Measurements from ENCODE around the gene MTR.
A peak's percentile ranks its signal among the peaks of the same experiment; 100 is the strongest.

The MTR gene

DNA sequence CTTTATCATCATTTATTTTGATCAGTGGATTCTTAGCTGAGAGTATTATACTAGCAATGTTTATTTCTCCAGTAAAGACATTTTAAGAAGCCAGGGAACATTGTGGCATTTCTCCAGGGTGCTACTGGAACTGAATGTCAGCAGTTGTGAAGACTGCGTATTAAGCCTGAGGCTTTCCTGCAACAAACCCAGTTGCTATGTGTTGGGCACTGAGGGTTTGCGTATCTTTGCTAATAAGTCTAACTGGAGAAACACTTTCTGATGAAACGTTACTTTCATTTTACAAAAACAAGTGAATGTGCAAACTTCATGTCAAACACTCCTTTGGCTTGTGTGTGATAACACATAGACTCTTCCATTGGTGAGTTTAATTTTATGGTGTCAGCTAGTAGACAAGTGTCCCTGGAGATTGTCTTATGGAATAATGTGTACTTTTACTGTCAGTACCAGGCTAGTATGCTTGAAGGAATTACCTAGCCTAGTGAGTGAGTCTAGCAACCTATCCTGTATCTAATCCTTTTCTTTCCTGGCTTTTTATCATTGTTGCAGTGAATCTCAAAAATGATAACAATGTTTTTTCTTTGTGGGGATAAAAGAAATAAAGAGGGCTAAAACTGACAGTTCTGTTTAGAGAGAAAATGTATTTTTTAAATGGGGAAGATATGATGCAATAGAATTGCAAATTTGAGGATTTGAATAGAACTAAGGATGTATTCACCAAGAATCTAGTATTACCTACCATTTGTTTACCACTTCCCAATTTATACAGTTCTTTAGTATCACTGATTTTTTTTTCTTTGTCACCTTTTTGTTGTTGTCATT is 70.1 kb downstream of the MTR start:
- DNase-seq (ENCODE audit: low read depth), result no peak

DNA sequence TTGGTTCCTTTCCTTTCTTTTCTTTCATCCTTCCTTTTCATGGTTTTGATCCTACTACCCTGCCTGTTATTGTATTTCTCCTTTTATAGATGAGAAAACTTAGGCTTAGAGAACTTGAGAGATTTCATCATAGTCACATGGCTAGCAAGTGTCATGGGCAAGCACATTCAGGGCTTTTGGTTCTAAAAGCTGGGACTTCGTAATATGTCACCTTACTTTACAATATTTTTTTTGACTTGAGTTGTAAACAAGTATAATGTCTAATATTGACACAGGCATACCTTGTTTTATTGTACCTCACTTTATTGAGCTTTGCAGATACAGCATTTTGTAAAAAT is 70.7 kb downstream of the MTR start:
- no peak for DNase-seq (ENCODE audit: low read depth)

DNA sequence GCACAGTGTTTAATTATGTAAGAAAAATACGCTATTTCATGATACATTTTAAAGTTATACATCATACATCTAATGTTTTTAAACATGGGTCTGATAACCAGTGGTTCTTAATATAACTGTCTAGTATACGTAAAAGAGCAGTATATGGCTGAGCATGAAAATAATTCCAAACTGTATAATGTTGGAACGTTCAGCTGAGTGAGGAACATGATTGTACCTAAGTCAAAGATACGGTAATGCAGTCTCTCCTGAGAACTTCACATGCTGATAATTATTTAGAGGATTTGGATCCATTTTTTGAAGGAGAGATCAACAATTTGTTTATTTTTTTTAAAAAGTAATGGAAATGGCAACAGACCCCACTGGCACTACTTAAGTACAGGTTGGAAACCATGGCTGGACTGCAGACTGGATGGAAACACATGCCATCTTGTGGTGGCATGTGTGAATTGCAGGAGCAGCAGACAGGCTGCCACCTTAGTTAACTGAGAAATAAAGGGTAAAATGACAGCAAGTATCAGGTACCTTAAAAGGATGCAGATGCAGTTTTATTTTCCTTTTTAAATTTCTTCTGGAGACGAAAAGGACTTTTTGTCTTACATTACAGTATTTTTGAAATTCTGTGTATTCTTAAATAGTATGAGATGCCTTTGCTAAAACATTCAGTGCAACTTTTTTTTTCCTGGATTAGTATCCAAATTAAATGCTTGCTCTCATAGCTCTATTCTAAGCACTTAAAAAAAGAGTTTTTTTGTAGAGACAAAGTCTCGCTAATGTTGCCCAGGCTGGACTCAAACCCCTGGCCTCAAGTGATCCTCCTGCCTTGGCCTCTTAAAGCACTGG is 73.8 kb downstream of the MTR start:
- peak; percentile 21 for DNase-seq (ENCODE audit: low read depth)

DNA sequence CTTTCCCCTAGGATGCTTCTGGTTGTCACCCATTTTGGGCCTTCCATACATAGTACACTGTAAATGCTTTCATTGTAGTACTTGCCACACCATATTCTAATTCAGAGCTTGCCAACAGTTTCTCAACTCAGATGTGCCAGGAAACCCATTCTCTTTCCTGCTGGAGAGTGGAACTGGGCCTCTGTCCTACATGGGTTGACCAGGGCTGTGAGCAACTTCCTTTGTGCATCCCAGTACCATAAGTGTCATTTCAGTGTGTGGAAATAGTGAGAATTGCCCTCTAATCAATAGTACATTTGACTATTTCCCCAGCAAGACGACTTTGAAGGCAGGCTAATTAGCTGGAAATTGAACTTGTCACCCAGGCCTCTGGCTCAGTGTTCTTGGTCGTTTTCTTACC is 74.8 kb downstream of the MTR start:
- DNase-seq (ENCODE audit: low read depth), result no peak

DNA sequence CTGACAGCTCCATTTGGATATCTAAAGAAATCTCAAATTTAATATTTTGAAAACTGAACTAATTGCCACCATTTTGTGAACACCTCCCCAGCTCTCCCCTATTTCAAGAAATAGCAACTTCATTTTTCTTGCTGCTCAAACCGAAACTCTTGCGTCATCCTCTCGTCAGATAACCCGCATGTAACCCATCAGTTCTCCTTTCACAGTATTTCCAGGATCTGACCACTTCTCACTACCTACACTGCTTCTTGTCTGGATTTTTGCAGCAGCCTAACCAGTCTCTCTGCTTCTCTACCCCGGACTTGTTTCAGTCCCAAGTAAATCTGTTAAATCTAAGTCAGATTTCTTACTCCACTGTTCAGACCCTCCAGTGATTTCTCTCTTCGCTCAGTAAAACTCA is 75.6 kb downstream of the MTR start:
- DNase-seq (ENCODE audit: low read depth), result no peak

DNA sequence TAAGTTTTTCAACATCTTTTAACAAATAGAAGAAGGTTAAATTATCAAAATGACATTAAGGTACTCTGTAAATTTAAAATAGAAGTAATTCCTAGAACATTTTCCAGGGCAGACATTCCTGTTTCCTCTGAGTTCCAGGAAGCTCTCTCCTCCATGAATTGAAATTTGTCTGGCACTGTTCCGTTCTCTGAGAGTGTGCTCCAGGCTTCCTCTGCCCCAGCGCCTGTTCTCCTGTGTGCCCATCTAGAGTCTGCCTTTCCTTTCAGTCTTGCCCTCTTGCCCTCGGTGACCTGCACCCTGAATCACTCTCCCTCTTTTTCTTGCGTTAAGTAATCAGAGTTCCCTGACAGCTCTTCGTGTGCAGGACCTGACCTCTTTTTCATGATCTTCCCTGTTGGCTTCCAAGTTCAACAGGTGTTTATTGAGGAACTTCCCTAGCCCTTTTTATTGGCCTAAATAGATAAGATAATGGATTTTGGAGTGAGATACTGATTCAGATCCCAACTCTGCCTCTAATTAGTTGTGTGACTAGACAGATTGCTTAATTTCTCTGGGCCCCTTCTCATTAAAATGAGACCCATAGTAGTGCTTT is 77.1 kb downstream of the MTR start:
- no peak for DNase-seq (ENCODE audit: low read depth)

DNA sequence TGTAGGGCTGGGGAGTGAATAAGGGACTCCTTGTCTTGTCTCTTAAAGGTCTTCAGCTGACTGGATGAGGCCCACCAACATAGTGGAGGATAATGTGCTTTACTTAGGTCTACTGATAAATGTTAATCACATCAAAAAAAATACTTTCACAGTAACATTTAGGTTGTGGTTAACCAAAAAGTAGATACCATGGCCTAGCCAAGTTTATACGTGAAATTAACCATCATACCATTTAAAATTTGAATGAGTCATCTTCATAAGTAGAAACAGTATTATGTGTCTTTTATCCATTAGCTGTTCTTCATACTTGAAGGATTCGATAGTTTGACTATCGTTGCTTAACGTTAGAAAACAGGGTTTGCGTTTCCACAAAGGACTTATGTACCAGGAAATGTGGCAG is 80.9 kb downstream of the MTR start:
- no peak for DNase-seq (ENCODE audit: low read depth)

DNA sequence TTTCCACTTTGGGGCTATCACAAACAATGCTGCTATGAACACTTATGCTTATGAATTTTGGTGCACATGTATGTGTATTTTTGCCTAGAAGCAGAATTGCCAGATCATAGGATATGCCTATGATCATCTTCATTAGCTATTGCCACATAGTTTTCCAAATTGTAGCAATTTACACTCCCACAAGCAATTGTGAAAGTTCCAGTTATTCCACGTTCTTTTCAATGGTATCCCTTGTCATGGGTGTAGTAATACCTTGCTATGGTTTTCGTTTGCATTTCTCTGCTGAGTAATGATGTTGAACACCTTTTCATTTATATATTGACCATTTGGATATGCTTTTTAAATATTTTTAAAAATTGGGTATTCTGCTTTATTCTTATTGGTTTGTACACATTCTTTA is 82.6 kb downstream of the MTR start:
- DNase-seq (ENCODE audit: low read depth), result no peak

DNA sequence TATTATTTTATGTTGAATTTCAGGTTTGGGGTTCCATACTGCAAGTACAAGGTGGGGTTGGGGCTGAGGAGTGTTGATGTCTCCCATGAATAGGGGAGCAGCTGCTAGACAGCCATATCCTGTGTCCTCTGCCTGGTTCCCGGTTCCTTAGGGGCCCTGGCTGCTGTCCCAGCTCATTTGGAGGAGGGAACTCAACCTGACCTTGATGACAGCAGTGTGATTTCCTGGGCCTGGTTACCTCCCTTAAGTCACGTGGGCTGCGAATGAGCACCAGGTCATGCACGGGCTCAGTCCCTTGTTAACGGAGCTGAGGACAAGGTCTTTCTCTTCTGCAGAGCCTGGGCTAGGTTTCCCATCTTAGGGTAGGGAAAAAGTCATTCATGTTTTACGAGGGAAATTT is 85.1 kb downstream of the MTR start:
- no peak for DNase-seq (ENCODE audit: low read depth)

DNA sequence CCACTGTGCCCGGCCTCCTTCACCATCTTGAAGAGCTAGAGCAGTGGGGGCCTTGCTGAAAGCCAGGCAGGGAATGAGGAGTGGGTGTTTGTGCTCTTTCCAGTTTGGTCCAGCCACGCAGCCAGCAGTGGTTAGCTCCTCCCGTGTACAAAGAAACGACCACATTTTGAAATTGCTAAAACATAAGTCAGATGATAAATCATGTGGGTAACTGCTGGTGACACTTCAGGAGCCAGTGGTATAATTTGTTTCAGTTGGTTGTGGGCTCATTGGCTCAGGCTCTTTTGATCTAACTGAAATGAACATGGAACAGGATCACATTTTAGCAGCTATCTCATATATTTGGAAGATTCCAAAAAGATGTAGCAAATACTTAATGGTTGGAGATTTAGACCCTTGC is 87.6 kb downstream of the MTR start:
- DNase-seq (ENCODE audit: low read depth), result no peak

DNA sequence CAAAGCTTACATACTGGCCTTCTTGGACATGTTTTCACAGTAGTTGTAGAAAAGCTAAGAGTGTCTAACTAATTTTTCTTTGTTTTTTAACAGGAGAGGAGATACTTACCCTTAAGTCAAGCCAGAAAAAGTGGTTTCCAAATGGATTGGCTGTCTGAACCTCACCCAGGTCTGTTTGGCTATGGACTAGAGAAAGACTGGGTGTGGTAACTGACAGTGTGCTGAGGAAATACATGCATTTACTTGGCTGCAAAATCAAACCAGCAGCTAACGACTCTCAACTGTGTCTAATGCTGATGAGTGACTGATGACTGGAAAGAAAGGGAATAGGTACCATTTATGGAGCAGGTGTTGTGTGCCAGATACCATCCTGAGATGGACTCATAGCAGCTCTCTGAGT is 91.1 kb downstream of the MTR start:
- DNase-seq (ENCODE audit: low read depth), result no peak

DNA sequence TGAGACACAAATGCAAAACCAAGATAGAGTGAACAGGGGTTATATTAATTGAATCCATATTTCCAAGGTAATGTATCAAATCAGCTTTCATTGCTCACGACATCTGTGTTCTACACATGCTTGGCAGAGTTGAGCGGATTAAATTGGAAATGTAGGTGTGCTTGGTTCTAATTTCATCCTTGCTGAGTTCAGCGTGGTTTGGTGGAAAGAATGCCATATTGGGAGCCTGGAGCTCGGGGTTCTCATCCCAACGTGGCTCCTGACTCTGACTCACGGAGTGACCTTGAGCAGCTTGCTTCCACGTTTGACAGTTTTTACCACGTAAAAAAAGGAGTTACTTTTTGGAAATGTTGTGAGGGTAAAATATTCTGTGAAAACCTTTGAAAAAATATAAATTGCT is 92.0 kb downstream of the MTR start:
- DNase-seq (ENCODE audit: low read depth), result no peak

DNA sequence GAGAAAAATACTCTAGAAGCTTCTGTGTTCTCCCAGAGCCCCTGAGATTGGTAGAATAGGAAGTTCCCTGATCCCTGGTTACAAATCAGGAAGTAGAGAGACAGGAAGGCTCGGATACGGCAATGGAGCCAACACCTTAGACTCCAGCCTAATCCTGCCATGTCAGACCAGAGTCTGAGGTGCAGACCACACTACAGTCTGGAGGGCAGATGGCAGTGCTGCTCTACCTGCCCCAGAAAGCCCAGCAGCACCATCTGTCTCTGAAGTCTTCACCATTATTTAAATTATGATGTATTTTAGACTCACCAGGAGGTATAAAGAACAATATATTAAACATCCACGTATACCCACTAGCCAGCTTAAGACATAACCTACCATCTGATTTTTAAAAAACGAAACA is 93.0 kb downstream of the MTR start:
- no peak for DNase-seq (ENCODE audit: low read depth)

DNA sequence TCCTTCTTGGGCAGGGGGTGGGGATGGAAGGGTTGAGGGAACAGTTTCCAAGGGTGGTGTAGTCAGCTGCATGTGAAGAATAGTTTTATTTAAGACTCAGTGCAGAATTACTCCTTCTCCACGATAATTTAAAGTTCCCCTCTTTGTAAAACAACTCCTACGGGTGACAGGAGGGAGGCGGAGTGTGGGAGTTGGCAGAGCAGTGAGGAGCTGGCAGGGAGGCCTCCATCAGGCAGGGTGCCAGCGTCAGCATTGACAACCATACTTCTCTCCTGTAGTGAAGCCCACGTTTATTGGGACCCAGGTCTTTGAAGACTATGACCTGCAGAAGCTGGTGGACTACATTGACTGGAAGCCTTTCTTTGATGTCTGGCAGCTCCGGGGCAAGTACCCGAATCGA is 93.8 kb downstream of the MTR start:
- no peak for DNase-seq (ENCODE audit: low read depth)

DNA sequence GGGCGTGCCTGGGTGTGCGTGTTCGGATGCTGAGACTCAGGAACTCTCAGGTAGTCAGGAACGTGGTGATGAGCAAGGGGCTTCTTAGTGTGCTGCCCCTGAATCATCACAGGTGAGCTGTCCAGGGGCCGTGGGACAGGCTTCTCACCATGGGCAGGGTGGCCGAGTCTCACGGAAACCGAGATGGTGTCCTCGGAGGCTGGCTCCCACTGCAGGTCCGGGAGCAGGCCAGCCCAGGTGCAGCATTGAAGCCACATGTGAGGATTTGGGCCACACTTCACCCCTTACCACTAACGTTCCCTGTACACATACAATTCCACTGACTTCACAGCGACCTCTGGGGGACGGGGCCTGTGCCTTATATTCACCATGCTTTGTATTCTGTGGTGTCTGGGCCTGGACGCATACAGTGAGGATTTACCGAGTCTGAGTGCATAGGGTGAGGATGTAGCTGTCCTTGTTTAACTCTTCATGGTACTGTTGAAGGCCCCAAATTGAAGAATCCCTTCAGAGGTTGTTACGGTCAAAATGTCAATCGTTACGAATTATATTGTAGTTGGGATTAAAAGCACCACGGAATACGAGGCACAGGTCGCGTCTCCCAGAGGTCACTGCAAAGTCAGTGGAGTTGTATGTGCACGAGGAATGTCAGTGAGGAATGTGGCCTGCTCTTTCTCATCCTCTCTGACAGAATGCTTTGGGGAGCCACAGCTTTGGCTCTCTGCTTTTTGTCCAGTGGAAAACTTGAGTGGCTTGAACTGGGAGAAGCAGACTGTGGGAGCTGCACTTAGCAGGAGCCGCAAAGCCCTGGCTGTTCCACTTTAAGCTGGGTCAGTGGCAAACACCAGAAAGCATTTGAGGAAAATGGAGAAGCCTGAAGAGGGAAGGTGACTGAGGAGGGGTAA is 95.3 kb downstream of the MTR start:
- no peak for DNase-seq (ENCODE audit: low read depth)

DNA sequence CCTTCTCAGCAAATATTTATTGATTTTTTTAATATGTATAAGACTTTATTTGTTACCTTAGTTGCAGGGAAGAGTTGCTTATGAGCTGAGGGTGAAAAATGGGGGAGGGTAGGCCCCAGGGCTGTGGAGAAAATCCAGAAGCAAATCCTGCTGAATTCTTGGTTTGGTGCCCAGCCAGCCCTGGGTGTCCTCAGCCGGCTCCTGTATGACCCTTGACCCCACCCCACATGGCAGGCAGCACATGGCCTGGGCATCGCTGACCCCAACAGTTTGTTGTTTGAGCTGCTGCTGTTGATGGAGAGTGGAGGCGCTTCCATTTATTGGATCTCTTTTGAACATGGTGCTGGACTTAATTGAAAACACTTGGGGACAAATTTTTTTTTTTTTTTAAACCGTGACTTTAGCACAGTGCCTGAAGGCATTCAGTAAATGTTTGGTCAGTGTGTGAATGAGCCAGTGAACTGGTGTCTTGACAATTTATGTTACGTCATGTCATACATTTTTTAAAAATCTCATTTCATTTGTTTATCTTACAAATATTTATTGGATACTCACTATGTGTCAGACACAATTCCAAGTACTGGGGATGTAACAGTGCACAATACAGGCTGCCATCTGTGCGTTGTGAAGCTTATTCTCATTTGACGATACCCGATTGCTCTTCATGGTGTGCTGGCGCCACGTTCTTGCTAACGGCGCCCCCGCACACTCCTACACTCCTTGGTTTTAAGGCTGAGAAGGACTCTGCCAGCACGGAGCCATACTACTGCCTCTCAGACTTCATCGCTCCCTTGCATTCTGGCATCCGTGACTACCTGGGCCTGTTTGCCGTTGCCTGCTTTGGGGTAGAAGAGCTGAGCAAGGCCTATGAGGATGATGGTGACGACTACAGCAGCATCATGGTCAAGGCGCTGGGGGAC is 98.8 kb downstream of the MTR start:
- no peak for DNase-seq (ENCODE audit: low read depth)

DNA sequence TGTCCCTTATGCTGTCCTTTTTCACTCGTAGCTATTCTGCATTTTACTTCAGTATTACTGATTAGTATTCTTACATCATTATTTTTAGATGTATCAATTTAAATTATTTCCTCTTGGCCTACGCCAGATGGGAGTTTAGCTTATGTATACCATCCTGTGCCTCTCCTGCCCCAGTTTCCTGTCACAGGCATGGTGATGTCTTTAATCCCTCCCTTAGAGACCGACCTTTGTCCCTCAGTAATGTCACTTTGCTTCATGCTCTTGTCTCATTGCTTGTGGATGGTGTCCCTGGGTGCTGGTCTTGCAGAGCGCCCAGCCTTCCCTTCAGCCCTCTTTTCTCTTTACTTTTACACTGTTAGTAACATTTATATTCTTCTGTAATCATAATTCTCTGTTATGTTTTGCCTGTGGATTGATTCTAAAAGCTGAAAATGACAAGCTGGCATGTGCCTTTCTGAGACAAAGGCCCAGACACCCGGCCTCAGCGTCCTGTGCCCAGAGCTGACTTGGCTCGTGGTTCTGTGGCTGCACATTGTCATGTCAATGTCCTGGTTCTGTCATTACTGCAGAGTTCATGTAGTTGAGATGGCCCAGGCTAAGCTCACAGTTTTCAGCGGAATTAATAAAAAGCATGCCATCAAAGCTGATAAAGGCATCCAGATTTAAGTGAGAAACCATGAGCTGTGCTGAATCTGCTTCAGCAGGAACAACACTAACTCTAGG is 100.7 kb downstream of the MTR start:
- no peak for DNase-seq (ENCODE audit: low read depth)

DNA sequence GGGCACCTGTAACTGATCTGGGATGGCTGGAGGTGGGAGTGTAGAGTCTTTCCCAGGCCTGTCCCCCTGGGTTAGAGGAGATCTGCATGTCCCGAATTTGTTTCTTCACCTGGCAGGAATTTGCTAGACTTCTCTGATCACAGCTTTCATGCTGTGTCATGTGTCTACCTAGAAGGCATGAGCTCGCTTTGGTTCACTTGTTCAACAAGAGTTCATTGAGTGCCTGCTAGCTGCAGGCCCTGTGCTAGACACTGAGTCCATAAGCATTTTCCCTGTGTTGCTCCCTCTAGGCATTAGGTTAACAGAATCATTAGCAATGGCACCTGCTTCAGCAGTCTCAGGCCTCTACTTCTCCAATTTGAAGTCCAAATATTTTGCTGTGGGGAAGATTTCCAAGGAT is 101.6 kb downstream of the MTR start:
- DNase-seq (ENCODE audit: low read depth), result no peak

DNA sequence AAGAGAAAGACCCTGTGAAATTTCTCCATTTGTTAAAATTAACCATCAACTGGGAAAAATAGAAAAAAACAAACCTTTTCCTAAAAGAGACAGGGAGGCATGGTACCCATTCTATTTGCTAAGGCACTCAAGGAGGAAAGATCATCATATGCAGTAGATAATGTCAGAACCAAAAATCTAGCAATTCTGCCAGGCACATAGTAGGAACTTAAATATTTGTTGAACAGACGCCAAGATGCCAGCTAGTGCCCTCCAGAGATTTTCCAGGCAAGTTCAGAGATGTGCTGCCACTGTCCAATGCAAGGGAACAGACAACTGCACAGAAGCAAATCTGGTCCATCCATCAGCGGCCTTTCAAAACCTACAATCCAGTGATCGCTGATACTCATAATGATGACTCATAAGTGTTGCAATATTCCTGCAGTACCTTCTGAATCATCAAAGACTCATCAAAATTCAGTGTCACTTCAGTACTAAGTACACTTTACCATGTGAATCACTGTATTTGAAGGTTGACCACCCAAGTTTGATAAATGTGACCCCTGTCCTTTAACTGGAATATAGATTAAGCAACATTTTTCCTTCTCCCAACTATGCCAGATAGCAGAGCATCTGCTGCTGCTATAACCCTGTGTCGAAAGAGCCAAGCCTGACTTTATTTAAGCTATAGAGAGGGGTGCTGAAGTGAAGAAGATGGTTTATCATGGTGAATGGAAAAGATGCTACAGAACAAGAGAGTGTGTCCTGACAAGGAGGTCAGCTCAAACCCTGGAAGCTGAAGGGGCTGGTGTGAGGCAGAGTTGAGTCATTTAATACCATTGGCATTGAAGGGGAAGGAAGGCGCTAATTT is 110.0 kb downstream of the MTR start:
- DNase-seq (ENCODE audit: low read depth), result no peak

DNA sequence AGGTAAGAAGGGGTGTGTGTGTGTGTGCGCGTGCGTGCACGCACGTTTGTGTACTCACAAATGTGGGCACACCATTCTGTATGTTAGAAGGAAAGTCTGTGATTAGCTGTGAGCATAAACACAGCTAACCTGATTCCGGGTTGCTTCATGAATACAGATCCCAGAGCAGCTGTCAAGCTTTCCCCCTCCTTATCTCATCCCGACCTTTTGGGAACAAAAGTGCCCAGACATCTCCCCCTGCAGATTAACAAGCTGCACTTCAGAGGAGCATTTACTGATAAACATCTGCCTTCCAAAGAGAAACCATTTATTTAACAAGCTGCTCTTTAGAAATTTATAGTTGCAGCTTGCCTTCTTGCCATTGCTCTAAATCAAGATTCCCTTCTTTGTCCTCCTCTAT is 112.1 kb downstream of the MTR start:
- DNase-seq (ENCODE audit: low read depth), result no peak
